Uterus (tissue), 2 donors: ENCODE results near the gene DCAF4.

Experiments
- CTCF ChIP-seq, 4 experiments: fragments of 200-600 bp in 2 of 4; fragments of 450-650 bp in 2 of 4; sonication (generic) in 2 of 4; IDR thresholded peaks; one replicate each; pipeline ENCODE4 v1.5.1; 2016 to 2019; ENCODE audit warnings: antibody characterized with exemption in 4 of 4, mild to moderate bottlenecking in 2 of 4, moderate library complexity in 1 of 4
- POLR2A ChIP-seq, 2 donors: fragments of 450-650 bp; IDR thresholded peaks; one replicate each; pipeline ENCODE4 v1.6.1; 2016; ENCODE audit warnings: antibody characterized with exemption in 2 of 2, mild to moderate bottlenecking in 1 of 2, moderate library complexity in 1 of 2

GRCh38 chr14:72998252-72998903 lies 72.1 kb downstream of the DCAF4 start:
- TF ChIP-seq CTCF (IDR thresholded peaks at IDR 0.05) = no peak
- no peak for TF ChIP-seq POLR2A (IDR thresholded peaks at IDR 0.05)
